Measurements from ENCODE around the gene PCGF1. TPM values are rescaled to one million over a fixed set of nuclear protein-coding genes. Genes with fewer than 3 reads are reported as not detected.
A peak's percentile ranks its signal among the peaks of the same experiment; 100 is the strongest.

PCGF1 gene
- total RNA-seq, 1 donor from 2014 or later = 8.1 TPM

GRCh38 chr2:74515981-74516633 lies 8.6 kb upstream of the PCGF1 start:
- peak in 1 of 2 donors; percentile 70 for DNase-seq (ENCODE audit: low read depth in 2 of 2)

GRCh38 chr2:74515271-74515980 lies 7.9 kb upstream of the PCGF1 start:
- DNase-seq (ENCODE audit: low read depth in 2 of 2) = no peak

GRCh38 chr2:74514368-74515270 lies 7.1 kb upstream of the PCGF1 start, which contains the start of gene TLX2:
Gene TLX2, plus strand, starts transcription at chr2:74514450. Its CDS starts 357 bp downstream, at chr2:74514807.
- no peak for DNase-seq (ENCODE audit: low read depth in 2 of 2)

- no peak for DNase-seq (ENCODE audit: low read depth in 2 of 2)
Observed at GRCh38 chr2:74513605-74514367, 6.3 kb upstream of the PCGF1 start.

- DNase-seq (ENCODE audit: low read depth in 2 of 2) = no peak
Observed at GRCh38 chr2:74512744-74513604, 5.5 kb upstream of the PCGF1 start.

GRCh38 chr2:74511104-74511989 lies 3.9 kb upstream of the PCGF1 start:
- no peak for DNase-seq (ENCODE audit: low read depth in 2 of 2)

GRCh38 chr2:74510272-74510671 lies 2.8 kb upstream of the PCGF1 start:
- no peak for DNase-seq (ENCODE audit: low read depth in 2 of 2)

GRCh38 chr2:74507926-74508520 lies 528 bp upstream of the PCGF1 start:
- DNase-seq (ENCODE audit: low read depth in 2 of 2) = no peak

GRCh38 chr2:74505448-74506246 lies 1.8 kb downstream of the PCGF1 start:
- DNase-seq (ENCODE audit: low read depth in 2 of 2) = no peak

- no peak for DNase-seq (ENCODE audit: low read depth in 2 of 2)
Observed at GRCh38 chr2:74504591-74504990, 2.9 kb downstream of the PCGF1 start.

- no peak for DNase-seq (ENCODE audit: low read depth in 2 of 2)
Observed at GRCh38 chr2:74503506-74504475, 3.7 kb downstream of the PCGF1 start.

GRCh38 chr2:74502720-74503505 lies 4.6 kb downstream of the PCGF1 start:
- DNase-seq (ENCODE audit: low read depth in 2 of 2) = peak in 1 of 2 donors; percentile 80

GRCh38 chr2:74502147-74502719 lies 5.3 kb downstream of the PCGF1 start:
- DNase-seq (ENCODE audit: low read depth in 2 of 2) = no peak

- no peak for DNase-seq (ENCODE audit: low read depth in 2 of 2)
Observed at GRCh38 chr2:74501335-74502071, 6.0 kb downstream of the PCGF1 start.

- DNase-seq (ENCODE audit: low read depth in 2 of 2) = no peak
Observed at GRCh38 chr2:74500578-74500946, 6.9 kb downstream of the PCGF1 start.
